Upper lobe of left lung (tissue), 6 donors: ENCODE results near the gene LRRTM2. TPM values are rescaled to one million over a fixed set of nuclear protein-coding genes. Genes with fewer than 3 reads are reported as not detected.
A peak's percentile ranks its signal among the peaks of the same experiment; 100 is the strongest.

Experiments used
- ATAC-seq, 2 donors: fragments of 200-7000 bp; cut with Tn5 transposase; one replicate each; pipeline ENCODE4 v1.9.1; 2022; ENCODE audit warnings: mild to moderate bottlenecking in 2 of 2, moderate library complexity in 2 of 2; ENCODE audit not compliant: low FRiP score in 2 of 2
- DNase-seq, 2 donors: peaks; one replicate each; pipeline ENCODE4 v3.0.0-alpha.2; 2019 to 2020
- H3K27ac ChIP-seq, 4 donors: fragments of 200-600 bp; sonication (generic); one replicate each; pipeline ENCODE4 v1.5.1; 2016 to 2019
- H3K27me3 ChIP-seq, 4 donors: fragments of 200-600 bp; sonication (generic); one replicate each; pipeline ENCODE4 v1.5.1; 2017 to 2019
- H3K36me3 ChIP-seq, 4 donors: fragments of 200-600 bp; sonication (generic); one replicate each; pipeline ENCODE4 v1.5.1; 2016 to 2019
- H3K4me1 ChIP-seq, 4 donors: fragments of 200-600 bp; sonication (generic); one replicate each; pipeline ENCODE4 v1.5.1; 2018 to 2019
- H3K4me3 ChIP-seq, 4 donors: fragments of 200-600 bp; sonication (generic); one replicate each; pipeline ENCODE4 v1.5.1; 2017 to 2019; ENCODE audit warnings: mild to moderate bottlenecking in 2 of 4, moderate library complexity in 1 of 4
- H3K9me3 ChIP-seq, 4 donors: fragments of 200-600 bp; sonication (generic); one replicate each; pipeline ENCODE4 v1.5.1; 2018 to 2019
- CTCF ChIP-seq, 6 experiments: fragments of 450-650 bp in 4 of 6; fragments of 200-600 bp in 2 of 6; sonication (generic) in 2 of 6; IDR thresholded peaks; one replicate each; pipeline ENCODE4 v1.5.1; 2016 to 2019; ENCODE audit warnings: antibody characterized with exemption in 6 of 6
- EP300 ChIP-seq, 4 donors: sonication (generic); formaldehyde crosslinking; IDR thresholded peaks; one replicate each; pipeline ENCODE4 v1.5.1; 2017; ENCODE audit warnings: antibody characterized with exemption in 4 of 4, control low read depth in 2 of 4
- POLR2A ChIP-seq, 4 donors: fragments of 450-650 bp; IDR thresholded peaks; one replicate each; pipeline ENCODE4 v1.5.1; 2016 to 2017; ENCODE audit warnings: antibody characterized with exemption in 4 of 4, mild to moderate bottlenecking in 2 of 4
- POLR2AphosphoS5 ChIP-seq, 2 donors: sonication (generic); formaldehyde crosslinking; IDR thresholded peaks; one replicate each; pipeline ENCODE4 v1.5.1; 2017; ENCODE audit warnings: antibody characterized with exemption in 2 of 2
- WGBS, 2 donors: methylation state at CpG; one replicate each; pipeline ENCODE4 v1.1.5; 2017 to 2018; 5-methylcytosine and 5-hydroxymethylcytosine counted together
- total RNA-seq, 6 donors: library from RNA; depleted of rRNA in 4 of 6; stranded (reverse); fragments of >200 nt in 4 of 6; gene quantifications; one replicate each; pipeline versions ENCODE4 v1.1.0 to v1.2.1, GENCODE V29; 2016 to 2021
- donor health status: DM: no; HTN: no; CAD: no; lungs with moderate emphysema.
- donor health status: DM: no; HTN: yes; CAD: no; lungs with severe emphysema.

LRRTM2 gene
- total RNA-seq, 6 donors from 2014 or later: 0.20 to 1.1 (median 0.29) TPM; not detected in 1

- DNase-seq (no peak), ATAC-seq (peak in 1 of 2 donors; percentile 9)
- Histone ChIP-seq H3K4me3 (no peak overlapping the region), H3K27me3 (no peaks in the 10 kb centered on the region), H3K4me1 (peaks cover 23 to 29% (median 27%) of the 10 kb centered on the region in 4 donors), H3K9me3 (no peaks in the 10 kb centered on the region), H3K27ac (no peak overlapping the region), H3K36me3 (no peaks in the 10 kb centered on the region)
- TF ChIP-seq POLR2A (IDR thresholded peaks at IDR 0.05) (no peak), CTCF (IDR thresholded peaks at IDR 0.05) (no peak), POLR2AphosphoS5 (IDR thresholded peaks at IDR 0.05) (no peak), EP300 (IDR thresholded peaks at IDR 0.05) (no peak)
- 88 to 92% methylated on average over 4 of the region's 4 CpGs for WGBS, 2 donors
Measured at GRCh38 chr5:138876811-138877210, 1.7 kb upstream of the LRRTM2 start.

- H3K4me1 ChIP-seq: peaks cover 30 to 37% (median 34%) of the 10 kb centered on the region in 4 donors
Measured at GRCh38 chr5:138875946-138876345, 811 bp upstream of the LRRTM2 start.

GRCh38 chr5:138875552-138875875 lies 379 bp upstream of the LRRTM2 start:
- WGBS, 2 donors: 71 to 89% methylated on average over 2 of the region's 2 CpGs

More at GRCh38 chr5:138875946-138876345, 811 bp upstream of the LRRTM2 start:
- Histone ChIP-seq H3K27ac (no peak overlapping the region), H3K4me3 (no peak overlapping the region), H3K36me3 (no peaks in the 10 kb centered on the region), H3K27me3 (no peaks in the 10 kb centered on the region), H3K9me3 (no peaks in the 10 kb centered on the region)
- ATAC-seq (no peak), DNase-seq (no peak)
- TF ChIP-seq CTCF (IDR thresholded peaks at IDR 0.05): no peak
- no peak for TF ChIP-seq POLR2A (IDR thresholded peaks at IDR 0.05)
- no peak for TF ChIP-seq EP300 (IDR thresholded peaks at IDR 0.05)
- TF ChIP-seq POLR2AphosphoS5 (IDR thresholded peaks at IDR 0.05): no peak
- 95 to 98% methylated on average over 3 of the region's 3 CpGs for WGBS, 2 donors

GRCh38 chr5:138874241-138874640 lies 894 bp downstream of the LRRTM2 start:
- Histone ChIP-seq H3K36me3 (no peaks in the 10 kb centered on the region), H3K27ac (no peak overlapping the region), H3K4me1 (peaks cover 35 to 48% (median 46%) of the 10 kb centered on the region in 4 donors), H3K27me3 (no peaks in the 10 kb centered on the region), H3K4me3 (no peak overlapping the region), H3K9me3 (no peaks in the 10 kb centered on the region)
- no peak for ATAC-seq
- WGBS, 2 donors: 72 to 74% methylated on average over 6 of the region's 6 CpGs
- DNase-seq: no peak
- TF ChIP-seq POLR2AphosphoS5 (IDR thresholded peaks at IDR 0.05): no peak
- no peak for TF ChIP-seq POLR2A (IDR thresholded peaks at IDR 0.05)
- TF ChIP-seq CTCF (IDR thresholded peaks at IDR 0.05): no peak
- no peak for TF ChIP-seq EP300 (IDR thresholded peaks at IDR 0.05)

More at GRCh38 chr5:138875552-138875875, 379 bp upstream of the LRRTM2 start:
- Histone ChIP-seq H3K9me3 (no peaks in the 10 kb centered on the region), H3K4me3 (no peak overlapping the region), H3K27ac (no peak overlapping the region), H3K4me1 (peaks cover 33 to 42% (median 38%) of the 10 kb centered on the region in 4 donors), H3K27me3 (no peaks in the 10 kb centered on the region), H3K36me3 (no peaks in the 10 kb centered on the region)
- TF ChIP-seq POLR2AphosphoS5 (IDR thresholded peaks at IDR 0.05): no peak
- TF ChIP-seq POLR2A (IDR thresholded peaks at IDR 0.05): no peak
- no peak for TF ChIP-seq EP300 (IDR thresholded peaks at IDR 0.05)
- TF ChIP-seq CTCF (IDR thresholded peaks at IDR 0.05): no peak
- ATAC-seq (no peak), DNase-seq (no peak)

GRCh38 chr5:138873466-138874221 lies 1.5 kb downstream of the LRRTM2 start:
- no peaks in the 10 kb centered on the region for H3K27me3 ChIP-seq
- no peaks in the 10 kb centered on the region for H3K36me3 ChIP-seq
- peaks cover 35 to 51% (median 47%) of the 10 kb centered on the region in 4 donors for H3K4me1 ChIP-seq
- DNase-seq (no peak), ATAC-seq (no peak)
- H3K4me3 ChIP-seq: no peak overlapping the region
- TF ChIP-seq POLR2AphosphoS5 (IDR thresholded peaks at IDR 0.05) (no peak), CTCF (IDR thresholded peaks at IDR 0.05) (no peak), POLR2A (IDR thresholded peaks at IDR 0.05) (no peak), EP300 (IDR thresholded peaks at IDR 0.05) (no peak)
- H3K27ac ChIP-seq: no peak overlapping the region
- WGBS, 2 donors: 76 to 87% methylated on average over 16 to 17 of the region's 17 CpGs
- H3K9me3 ChIP-seq: no peaks in the 10 kb centered on the region
